ENCODE measurements around the gene PSMD1.

PSMD1 gene

DNA sequence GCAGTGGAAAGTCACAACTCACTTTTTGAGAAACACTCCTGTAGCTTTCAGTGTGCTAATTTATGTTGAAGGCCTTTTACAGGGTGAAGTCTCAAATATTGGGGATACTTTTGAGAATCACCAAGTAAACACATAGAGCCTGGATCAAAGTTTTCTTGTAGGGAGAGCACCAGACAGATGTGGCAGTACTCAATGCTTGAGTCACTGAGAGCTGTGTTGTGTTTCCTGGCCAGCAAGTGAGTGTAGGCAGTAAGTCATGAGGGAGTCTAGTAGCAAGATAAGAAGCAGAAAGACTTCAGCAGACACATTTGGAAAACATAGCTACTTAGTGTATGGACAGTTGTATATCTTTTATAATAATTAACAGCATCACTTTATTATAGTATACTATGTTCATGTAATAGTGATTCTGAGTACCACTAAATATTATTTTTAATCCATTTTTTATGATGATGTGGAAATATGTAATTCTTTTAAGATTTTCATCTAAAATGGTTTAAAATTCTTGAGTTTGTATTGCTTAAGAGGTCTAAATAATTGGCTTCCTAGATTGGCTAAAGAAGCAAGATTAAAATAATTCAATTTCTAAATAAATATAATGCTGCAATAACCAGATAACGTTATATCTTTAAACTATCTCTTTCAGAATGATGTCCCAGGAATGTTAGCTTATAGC lies 12.8 kb downstream of the PSMD1 start:
- no peak overlapping the region for H3K27ac ChIP-seq (ENCODE audit: extremely low read depth, low read depth, low read length)
- CTCF ChIA-PET = interaction anchor here (0.6 to 1.8 kb wide), 6 partner anchors 10 to 80 kb away, joined by 3 to 6 read pairs (median 4); no protein-coding TSS in a partner anchor
- no peak overlapping the region for H3K4me3 ChIP-seq (ENCODE audit: low read depth, low read length)
- no peak for TF ChIP-seq ZNF391 (tag by site-specific recombination; IDR thresholded peaks at IDR 0.05; ENCODE audit: borderline replicate concordance, low read depth)
- TF ChIP-seq PRDM1 (tag by site-specific recombination; IDR thresholded peaks at IDR 0.05) = no peak
- no peak for TF ChIP-seq ZEB2 (tag by site-specific recombination; IDR thresholded peaks at IDR 0.05)
- peaks cover 68 to 85% of the 10 kb centered on the region in 2 experiments for H3K36me3 ChIP-seq (ENCODE audit: control insufficient read depth in 2 of 2, insufficient read depth in 1 of 2, low read length in 2 of 2)
- H3K9me3 ChIP-seq (ENCODE audit: control insufficient read depth, insufficient read depth, low read depth, low read length) = no peaks in the 10 kb centered on the region
- H3K4me1 ChIP-seq (ENCODE audit: control insufficient read depth, insufficient read depth, low read length) = no peaks in the 10 kb centered on the region
- POLR2A ChIA-PET = interaction anchor here (0.6 kb wide), 1 partner anchor 13 kb away, joined by 3 read pairs; the partner anchor contains the start of gene PSMD1

DNA sequence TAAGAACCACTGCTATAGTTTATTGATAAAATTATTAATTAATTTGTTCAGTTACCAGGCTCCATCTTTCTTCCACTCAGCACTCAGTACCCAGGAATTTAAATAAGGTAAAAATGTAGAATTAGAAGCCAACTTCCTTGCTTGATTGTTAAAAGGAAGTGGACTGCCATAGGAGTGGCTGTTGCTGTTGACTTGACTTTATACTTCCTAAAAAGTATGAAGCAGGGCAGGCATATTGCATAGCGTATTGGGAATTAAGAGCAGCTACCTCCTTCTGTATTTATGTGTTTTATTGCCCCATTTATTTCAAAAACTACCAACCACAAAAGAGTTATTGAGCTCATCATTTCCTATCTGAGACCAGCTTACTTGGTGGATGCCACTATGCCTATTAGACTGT lies 27.9 kb downstream of the PSMD1 start:
- peaks cover 86 to 97% of the 10 kb centered on the region in 2 experiments for H3K36me3 ChIP-seq (ENCODE audit: control insufficient read depth in 2 of 2, insufficient read depth in 1 of 2, low read length in 2 of 2)
- POLR2A ChIA-PET = no interaction called here
- TF ChIP-seq, protein P1, sequence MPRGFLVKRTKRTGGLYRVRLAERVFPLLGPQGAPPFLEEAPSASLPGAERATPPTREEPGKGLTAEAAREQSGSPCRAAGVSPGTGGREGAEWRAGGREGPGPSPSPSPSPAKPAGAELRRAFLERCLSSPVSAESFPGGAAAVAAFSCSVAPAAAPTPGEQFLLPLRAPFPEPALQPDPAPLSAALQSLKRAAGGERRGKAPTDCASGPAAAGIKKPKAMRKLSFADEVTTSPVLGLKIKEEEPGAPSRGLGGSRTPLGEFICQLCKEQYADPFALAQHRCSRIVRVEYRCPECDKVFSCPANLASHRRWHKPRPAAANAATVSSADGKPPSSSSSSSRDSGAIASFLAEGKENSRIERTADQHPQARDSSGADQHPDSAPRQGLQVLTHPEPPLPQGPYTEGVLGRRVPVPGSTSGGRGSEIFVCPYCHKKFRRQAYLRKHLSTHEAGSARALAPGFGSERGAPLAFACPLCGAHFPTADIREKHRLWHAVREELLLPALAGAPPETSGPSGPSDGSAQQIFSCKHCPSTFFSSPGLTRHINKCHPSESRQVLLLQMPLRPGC (tag by site-specific recombination; IDR thresholded peaks at IDR 0.05) = no peak
- TF ChIP-seq, protein P2, sequence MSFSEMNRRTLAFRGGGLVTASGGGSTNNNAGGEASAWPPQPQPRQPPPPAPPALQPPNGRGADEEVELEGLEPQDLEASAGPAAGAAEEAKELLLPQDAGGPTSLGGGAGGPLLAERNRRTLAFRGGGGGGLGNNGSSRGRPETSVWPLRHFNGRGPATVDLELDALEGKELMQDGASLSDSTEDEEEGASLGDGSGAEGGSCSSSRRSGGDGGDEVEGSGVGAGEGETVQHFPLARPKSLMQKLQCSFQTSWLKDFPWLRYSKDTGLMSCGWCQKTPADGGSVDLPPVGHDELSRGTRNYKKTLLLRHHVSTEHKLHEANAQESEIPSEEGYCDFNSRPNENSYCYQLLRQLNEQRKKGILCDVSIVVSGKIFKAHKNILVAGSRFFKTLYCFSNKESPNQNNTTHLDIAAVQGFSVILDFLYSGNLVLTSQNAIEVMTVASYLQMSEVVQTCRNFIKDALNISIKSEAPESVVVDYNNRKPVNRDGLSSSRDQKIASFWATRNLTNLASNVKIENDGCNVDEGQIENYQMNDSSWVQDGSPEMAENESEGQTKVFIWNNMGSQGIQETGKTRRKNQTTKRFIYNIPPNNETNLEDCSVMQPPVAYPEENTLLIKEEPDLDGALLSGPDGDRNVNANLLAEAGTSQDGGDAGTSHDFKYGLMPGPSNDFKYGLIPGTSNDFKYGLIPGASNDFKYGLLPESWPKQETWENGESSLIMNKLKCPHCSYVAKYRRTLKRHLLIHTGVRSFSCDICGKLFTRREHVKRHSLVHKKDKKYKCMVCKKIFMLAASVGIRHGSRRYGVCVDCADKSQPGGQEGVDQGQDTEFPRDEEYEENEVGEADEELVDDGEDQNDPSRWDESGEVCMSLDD (tag by site-specific recombination; IDR thresholded peaks at IDR 0.05) = no peak
- TF ChIP-seq ZNF169 (tag by site-specific recombination; IDR thresholded peaks at IDR 0.05) (no peak), ZNF404 (tag by site-specific recombination; IDR thresholded peaks at IDR 0.05) (no peak), ZNF501 (tag by site-specific recombination; IDR thresholded peaks at IDR 0.05) (no peak), ZNF146 (tag by site-specific recombination; IDR thresholded peaks at IDR 0.05) (no peak), ZBTB21 (tag by site-specific recombination; IDR thresholded peaks at IDR 0.05) (no peak), KLF9 (tag by site-specific recombination; IDR thresholded peaks at IDR 0.05; ENCODE audit: low read depth) (no peak), ZNF354C (tag by site-specific recombination; IDR thresholded peaks at IDR 0.05; ENCODE audit: borderline replicate concordance, low read depth) (no peak), ZXDB (tag by site-specific recombination; IDR thresholded peaks at IDR 0.05) (no peak), OSR2 (tag by site-specific recombination; IDR thresholded peaks at IDR 0.05) (no peak), ZFP69B (tag by site-specific recombination; IDR thresholded peaks at IDR 0.05) (no peak)
- CTCF ChIA-PET = interaction anchor here (0.6 to 0.7 kb wide), 2 partner anchors 15 to 20 kb away, joined by 4 to 6 read pairs; no protein-coding TSS in a partner anchor
- H3K4me3 ChIP-seq (ENCODE audit: low read depth, low read length) = no peak overlapping the region
- no peaks in the 10 kb centered on the region for H3K4me1 ChIP-seq (ENCODE audit: control insufficient read depth, insufficient read depth, low read length)
- H3K9me3 ChIP-seq (ENCODE audit: control insufficient read depth, insufficient read depth, low read depth, low read length) = no peaks in the 10 kb centered on the region
- no peak overlapping the region for H3K27ac ChIP-seq (ENCODE audit: extremely low read depth, low read depth, low read length)

DNA sequence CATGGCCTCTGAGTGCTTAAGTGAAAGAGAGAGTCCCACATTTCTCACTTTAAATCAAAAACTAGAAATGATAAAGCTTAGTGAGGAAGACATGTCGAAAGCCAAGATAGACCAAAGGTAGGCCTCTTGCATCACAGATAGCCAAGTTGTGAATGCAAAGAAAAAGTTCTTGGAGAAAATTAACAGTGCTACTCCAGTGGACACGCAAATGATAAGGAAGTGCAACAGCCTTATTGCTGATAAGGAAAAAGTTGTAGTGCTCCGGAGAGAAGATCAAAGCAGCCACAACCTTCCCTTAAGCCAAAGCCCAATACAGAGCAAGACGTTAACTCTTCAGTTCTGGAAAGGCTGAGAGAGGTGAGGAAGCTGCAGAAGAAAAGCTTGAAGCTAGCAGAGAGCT lies 32.1 kb downstream of the PSMD1 start:
- Histone ChIP-seq H3K36me3 (ENCODE audit: control insufficient read depth in 2 of 2, insufficient read depth in 1 of 2, low read length in 2 of 2) (peaks cover 45 to 84% of the 10 kb centered on the region in 2 experiments), H3K4me3 (ENCODE audit: low read depth, low read length) (no peak overlapping the region)
- CTCF ChIA-PET = interaction anchor here (1.1 to 1.5 kb wide), 2 partner anchors 10 to 16 kb away, joined by 3 read pairs; no protein-coding TSS in a partner anchor
- TF ChIP-seq, protein P3, sequence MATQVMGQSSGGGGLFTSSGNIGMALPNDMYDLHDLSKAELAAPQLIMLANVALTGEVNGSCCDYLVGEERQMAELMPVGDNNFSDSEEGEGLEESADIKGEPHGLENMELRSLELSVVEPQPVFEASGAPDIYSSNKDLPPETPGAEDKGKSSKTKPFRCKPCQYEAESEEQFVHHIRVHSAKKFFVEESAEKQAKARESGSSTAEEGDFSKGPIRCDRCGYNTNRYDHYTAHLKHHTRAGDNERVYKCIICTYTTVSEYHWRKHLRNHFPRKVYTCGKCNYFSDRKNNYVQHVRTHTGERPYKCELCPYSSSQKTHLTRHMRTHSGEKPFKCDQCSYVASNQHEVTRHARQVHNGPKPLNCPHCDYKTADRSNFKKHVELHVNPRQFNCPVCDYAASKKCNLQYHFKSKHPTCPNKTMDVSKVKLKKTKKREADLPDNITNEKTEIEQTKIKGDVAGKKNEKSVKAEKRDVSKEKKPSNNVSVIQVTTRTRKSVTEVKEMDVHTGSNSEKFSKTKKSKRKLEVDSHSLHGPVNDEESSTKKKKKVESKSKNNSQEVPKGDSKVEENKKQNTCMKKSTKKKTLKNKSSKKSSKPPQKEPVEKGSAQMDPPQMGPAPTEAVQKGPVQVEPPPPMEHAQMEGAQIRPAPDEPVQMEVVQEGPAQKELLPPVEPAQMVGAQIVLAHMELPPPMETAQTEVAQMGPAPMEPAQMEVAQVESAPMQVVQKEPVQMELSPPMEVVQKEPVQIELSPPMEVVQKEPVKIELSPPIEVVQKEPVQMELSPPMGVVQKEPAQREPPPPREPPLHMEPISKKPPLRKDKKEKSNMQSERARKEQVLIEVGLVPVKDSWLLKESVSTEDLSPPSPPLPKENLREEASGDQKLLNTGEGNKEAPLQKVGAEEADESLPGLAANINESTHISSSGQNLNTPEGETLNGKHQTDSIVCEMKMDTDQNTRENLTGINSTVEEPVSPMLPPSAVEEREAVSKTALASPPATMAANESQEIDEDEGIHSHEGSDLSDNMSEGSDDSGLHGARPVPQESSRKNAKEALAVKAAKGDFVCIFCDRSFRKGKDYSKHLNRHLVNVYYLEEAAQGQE (tag by site-specific recombination; IDR thresholded peaks at IDR 0.05) = no peak
- TF ChIP-seq ZBTB1 (tag by site-specific recombination; IDR thresholded peaks at IDR 0.05) (no peak), ZNF10 (tag by site-specific recombination; IDR thresholded peaks at IDR 0.05) (no peak), ZNF768 (tag by site-specific recombination; IDR thresholded peaks at IDR 0.05) (no peak), ZSCAN30 (tag by site-specific recombination; IDR thresholded peaks at IDR 0.05) (no peak)
- TF ChIP-seq, protein P4, sequence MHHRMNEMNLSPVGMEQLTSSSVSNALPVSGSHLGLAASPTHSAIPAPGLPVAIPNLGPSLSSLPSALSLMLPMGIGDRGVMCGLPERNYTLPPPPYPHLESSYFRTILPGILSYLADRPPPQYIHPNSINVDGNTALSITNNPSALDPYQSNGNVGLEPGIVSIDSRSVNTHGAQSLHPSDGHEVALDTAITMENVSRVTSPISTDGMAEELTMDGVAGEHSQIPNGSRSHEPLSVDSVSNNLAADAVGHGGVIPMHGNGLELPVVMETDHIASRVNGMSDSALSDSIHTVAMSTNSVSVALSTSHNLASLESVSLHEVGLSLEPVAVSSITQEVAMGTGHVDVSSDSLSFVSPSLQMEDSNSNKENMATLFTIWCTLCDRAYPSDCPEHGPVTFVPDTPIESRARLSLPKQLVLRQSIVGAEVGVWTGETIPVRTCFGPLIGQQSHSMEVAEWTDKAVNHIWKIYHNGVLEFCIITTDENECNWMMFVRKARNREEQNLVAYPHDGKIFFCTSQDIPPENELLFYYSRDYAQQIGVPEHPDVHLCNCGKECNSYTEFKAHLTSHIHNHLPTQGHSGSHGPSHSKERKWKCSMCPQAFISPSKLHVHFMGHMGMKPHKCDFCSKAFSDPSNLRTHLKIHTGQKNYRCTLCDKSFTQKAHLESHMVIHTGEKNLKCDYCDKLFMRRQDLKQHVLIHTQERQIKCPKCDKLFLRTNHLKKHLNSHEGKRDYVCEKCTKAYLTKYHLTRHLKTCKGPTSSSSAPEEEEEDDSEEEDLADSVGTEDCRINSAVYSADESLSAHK (tag by site-specific recombination; IDR thresholded peaks at IDR 0.05) = no peak

More for the DNA sequence above, 32.1 kb downstream of the PSMD1 start:
- Histone ChIP-seq H3K27ac (ENCODE audit: extremely low read depth, low read depth, low read length) (no peak overlapping the region), H3K9me3 (ENCODE audit: control insufficient read depth, insufficient read depth, low read depth, low read length) (no peaks in the 10 kb centered on the region), H3K4me1 (ENCODE audit: control insufficient read depth, insufficient read depth, low read length) (no peaks in the 10 kb centered on the region)
- POLR2A ChIA-PET = no interaction called here
